Brain microvascular endothelial cell (primary cell): ENCODE measurements around the gene PSMD11.

Experiments
- DNase-seq: peaks from one replicate; pipeline ENCODE4 v3.0.0-alpha.2; 2020
- H3K27ac ChIP-seq: fragments of 250-450 bp; sonication (Bioruptor Pico); 2 replicates; pipeline ENCODE4 v1.5.1; 2020; ENCODE audit warnings: mild to moderate bottlenecking, moderate library complexity
- H3K27me3 ChIP-seq: fragments of 250-450 bp; sonication (Bioruptor Pico); replicated peaks from 2 replicates; pipeline ENCODE4 v1.5.1; 2020; ENCODE audit warnings: mild to moderate bottlenecking
- H3K36me3 ChIP-seq: fragments of 250-450 bp; sonication (Bioruptor Pico); replicated peaks from 2 replicates; pipeline ENCODE4 v1.5.1; 2020; ENCODE audit warnings: mild to moderate bottlenecking
- H3K4me3 ChIP-seq: 2 replicates; pipeline ENCODE4 v1.5.1; 2011; ENCODE audit warnings: low read depth, mild to moderate bottlenecking, control low read depth, low read length, moderate library complexity
- in situ Hi-C: cut with HindIII; loops from 2 replicates; pipeline ENCODE4 v1.10.0; 2017; ENCODE audit warnings: low sequenced_read_pairs, low pct_ligation_motif_present
- TF ChIP-seq, protein P1 (sequence below): IDR thresholded peaks from 2 replicates; pipeline ENCODE4 v1.5.1; 2011; ENCODE audit warnings: low read depth, mild to moderate bottlenecking, moderate library complexity, low read length, control low read depth, inconsistent platforms; ENCODE audit errors: missing control alignments

Gene PSMD11

DNA sequence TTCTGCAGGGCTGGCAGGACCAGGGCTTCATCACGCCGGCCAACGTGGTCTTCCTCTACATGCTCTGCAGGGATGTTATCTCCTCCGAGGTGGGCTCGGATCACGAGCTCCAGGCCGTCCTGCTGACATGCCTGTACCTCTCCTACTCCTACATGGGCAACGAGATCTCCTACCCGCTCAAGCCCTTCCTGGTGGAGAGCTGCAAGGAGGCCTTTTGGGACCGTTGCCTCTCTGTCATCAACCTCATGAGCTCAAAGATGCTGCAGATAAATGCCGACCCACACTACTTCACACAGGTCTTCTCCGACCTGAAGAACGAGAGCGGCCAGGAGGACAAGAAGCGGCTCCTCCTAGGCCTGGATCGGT lies 43.9 kb downstream of the PSMD11 start:
- in situ Hi-C loops = no loop called here
- Histone ChIP-seq H3K27ac (no peak overlapping the region), H3K4me3 (no peak overlapping the region), H3K36me3 (no peaks in the 10 kb centered on the region), H3K27me3 (no peaks in the 10 kb centered on the region)
- TF ChIP-seq, protein P1, sequence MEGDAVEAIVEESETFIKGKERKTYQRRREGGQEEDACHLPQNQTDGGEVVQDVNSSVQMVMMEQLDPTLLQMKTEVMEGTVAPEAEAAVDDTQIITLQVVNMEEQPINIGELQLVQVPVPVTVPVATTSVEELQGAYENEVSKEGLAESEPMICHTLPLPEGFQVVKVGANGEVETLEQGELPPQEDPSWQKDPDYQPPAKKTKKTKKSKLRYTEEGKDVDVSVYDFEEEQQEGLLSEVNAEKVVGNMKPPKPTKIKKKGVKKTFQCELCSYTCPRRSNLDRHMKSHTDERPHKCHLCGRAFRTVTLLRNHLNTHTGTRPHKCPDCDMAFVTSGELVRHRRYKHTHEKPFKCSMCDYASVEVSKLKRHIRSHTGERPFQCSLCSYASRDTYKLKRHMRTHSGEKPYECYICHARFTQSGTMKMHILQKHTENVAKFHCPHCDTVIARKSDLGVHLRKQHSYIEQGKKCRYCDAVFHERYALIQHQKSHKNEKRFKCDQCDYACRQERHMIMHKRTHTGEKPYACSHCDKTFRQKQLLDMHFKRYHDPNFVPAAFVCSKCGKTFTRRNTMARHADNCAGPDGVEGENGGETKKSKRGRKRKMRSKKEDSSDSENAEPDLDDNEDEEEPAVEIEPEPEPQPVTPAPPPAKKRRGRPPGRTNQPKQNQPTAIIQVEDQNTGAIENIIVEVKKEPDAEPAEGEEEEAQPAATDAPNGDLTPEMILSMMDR = no peak
- DNase-seq = no peak

DNA sequence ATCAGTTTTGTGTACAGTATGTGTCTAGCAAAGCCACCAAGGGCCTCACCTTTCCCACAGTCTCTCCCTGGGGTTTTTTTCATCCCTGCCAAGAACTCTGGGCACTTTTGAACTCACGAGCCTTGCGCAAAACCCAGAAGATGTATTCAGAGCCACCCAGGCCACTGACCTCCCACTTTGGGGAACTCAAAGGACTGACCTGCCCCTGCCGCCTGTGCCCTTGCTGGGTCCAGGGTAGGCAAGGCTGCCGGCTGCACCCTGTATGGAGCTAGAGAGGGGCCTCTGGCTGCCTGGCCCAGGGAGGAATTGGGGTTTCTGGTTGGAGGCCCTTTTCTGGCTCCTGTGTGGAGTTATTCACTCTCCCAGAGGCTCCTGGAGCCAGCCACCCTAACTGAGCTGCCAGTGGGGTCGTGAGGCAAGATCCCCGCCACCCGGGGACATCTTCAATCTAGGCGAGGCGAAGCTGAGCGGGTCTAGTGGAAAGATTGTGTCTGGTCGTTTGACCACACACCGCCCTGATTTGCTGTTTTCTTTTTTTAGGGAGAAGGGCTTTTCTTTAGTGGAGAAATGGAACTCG lies 44.4 kb downstream of the PSMD11 start:
- no peak for DNase-seq
- TF ChIP-seq, protein P1 = no peak
- Histone ChIP-seq H3K36me3 (no peaks in the 10 kb centered on the region), H3K4me3 (no peak overlapping the region), H3K27ac (no peak overlapping the region), H3K27me3 (no peaks in the 10 kb centered on the region)
- in situ Hi-C loops = no loop called here

DNA sequence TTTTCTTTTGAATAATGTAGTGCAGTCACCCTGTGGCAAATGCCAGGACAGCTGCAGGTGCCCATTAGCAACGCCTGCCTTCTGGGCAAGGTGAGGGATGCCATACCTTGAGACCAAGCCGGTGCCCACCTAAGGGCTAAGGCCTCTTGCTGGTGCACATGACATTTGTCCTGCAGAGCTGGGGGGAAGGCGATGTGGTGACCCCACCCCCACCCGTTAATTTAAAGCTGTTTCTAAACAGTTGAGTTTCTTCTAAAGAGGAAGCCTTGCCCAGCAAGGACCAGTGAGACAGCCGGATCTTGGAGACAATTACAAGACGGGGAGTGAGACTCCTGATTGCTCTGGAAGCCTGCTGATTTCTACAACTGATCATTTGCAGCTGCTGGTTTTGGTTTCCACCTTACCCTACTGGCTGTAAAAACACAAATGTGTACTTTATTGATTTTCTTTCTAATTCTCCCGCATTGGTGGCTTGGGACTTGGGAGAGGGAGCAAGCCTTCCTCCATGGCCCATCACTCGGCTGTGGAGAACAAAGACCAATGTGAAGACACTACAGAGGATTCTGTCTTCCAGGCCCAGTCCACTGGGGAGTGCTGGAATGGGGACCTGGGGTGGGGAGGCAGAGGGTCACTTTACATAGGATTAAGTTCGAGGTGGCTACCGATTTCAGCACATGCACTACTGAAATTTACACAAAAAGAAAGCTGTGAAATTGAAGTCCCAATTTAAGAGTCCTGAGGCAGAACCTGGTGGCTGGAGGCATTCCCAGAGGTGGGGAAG lies 45.2 kb downstream of the PSMD11 start:
- Histone ChIP-seq H3K27me3 (no peaks in the 10 kb centered on the region), H3K4me3 (no peak overlapping the region), H3K27ac (no peak overlapping the region), H3K36me3 (no peaks in the 10 kb centered on the region)
- no peak for DNase-seq
- in situ Hi-C loops = no loop called here
- TF ChIP-seq, protein P1 = no peak

DNA sequence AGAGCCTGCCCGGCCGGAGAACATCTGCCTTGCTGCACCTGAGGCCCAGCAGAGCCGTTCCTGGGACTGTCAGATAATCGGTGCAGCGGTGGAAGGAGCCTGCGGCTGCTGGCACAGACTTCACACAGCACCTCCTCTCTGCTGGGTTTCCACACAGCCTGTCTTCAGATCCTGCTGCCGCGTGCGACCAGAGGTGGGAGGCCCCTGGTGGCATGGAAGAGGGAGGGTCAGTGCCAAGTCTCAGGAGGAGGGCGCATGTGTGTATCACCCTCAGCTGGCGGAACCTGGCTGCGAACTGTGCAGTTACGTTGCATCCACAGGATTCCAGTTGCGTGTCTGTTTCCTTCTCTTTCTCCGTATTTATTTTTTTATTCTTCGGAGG lies 45.8 kb downstream of the PSMD11 start:
- Histone ChIP-seq H3K4me3 (no peak overlapping the region), H3K27ac (no peak overlapping the region), H3K27me3 (no peaks in the 10 kb centered on the region), H3K36me3 (no peaks in the 10 kb centered on the region)
- no peak for DNase-seq
- in situ Hi-C loops = no loop called here
- TF ChIP-seq, protein P1 = no peak

DNA sequence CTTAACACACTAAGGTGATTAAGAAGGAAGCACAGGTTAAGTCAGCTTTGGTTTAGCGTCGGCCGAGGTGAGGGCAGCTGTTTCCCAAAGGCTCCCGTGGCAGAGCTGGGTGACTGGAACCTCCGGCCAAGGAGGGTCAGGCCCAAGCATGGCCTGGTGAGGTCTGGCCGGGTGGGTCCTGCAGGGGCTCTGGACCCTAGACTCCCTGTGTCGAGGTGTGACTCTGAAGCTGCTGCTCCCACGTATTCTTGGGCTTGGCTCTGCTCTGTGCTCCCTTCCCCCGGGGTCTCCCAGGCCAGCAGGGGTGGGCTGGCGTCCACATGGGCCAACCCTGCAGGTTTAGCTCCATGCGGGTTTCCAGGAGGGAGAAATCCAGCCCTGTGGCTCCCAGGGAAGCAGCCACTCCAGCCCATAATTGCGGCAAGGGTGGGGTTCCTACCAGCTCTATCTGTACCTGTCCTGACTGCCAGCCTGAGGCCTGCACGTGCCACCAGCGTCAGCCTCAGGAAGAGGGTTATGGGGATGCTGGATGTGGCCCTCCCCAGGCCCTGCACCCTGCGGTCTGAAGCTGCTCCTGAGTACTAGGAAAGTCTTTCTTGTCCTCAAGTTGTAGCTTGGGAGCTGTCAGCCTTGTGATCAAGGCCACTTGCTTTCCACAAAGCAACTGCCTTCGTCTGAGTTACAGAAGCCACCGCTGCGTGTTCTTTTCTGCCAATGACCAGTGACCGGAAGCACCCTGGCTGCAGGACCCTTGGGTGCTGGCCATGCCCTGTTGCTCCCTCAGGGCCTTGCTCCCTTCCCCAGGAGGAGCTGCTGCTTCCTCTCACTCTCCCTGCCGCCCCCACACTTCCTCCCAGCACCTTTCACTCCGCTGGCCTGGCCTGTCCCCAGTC lies 47.3 kb downstream of the PSMD11 start:
- no peak overlapping the region for H3K4me3 ChIP-seq
- H3K27me3 ChIP-seq = no peaks in the 10 kb centered on the region
- H3K36me3 ChIP-seq = no peaks in the 10 kb centered on the region
- no peak for DNase-seq
- H3K27ac ChIP-seq = no peak overlapping the region
- in situ Hi-C loops = no loop called here
- TF ChIP-seq, protein P1 = no peak
